ENCODE data around the gene C11orf86.

Gene C11orf86

DNA sequence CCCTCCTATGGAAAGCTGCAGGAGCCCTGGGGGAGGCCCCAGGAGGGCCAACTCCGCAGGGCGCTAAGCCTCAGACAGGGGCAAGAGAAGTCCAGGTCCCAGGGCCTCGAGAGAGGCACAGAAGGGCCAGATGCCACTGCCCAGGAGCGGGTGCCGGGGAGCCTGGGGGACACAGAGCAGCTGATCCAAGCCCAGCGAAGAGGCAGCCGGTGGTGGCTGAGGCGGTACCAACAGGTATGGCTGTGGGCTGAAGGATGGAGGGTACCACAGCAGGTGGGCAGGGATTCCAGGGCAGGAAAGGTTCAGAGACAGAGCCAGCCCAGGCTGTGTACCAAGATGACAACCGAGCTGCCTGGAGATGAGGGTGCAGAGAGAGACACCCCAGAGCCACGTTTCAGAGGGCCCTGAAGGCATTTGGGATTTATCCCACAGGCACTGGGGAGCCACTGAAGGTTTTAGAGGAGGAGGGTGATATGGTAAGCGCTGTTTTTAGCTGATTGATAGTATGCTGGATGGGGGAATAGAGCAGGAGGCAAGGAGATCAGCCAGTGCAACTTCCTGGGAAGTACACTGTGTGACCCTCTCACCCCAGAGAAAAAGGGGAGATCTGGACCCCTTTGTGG is 412 bp downstream of the C11orf86 start:
- Histone ChIP-seq H3K4me3 (ENCODE audit: low read length) (no peak overlapping the region), H3K79me2 (ENCODE audit: low read length) (no peaks in the 10 kb centered on the region), H3K9ac (ENCODE audit: low read length) (no peak overlapping the region), H3K9me3 (ENCODE audit: insufficient read depth, low read length) (0 out of 2 replicates have a peak, but pooled peaks cover 4% of the 10 kb centered on the region), H3K4me2 (ENCODE audit: low read length) (no peak overlapping the region), H3K36me3 (replicated peaks; ENCODE audit: low read depth, low read length) (no peaks in the 10 kb centered on the region), H4K20me1 (ENCODE audit: insufficient read depth, low read length) (no peaks in the 10 kb centered on the region), H3K27me3 (ENCODE audit: low read depth, low read length) (peaks cover 4% of the 10 kb centered on the region; the same call in 1 of the 2 replicates), H2AFZ (ENCODE audit: low read depth, low read length) (no peak overlapping the region), H3K4me1 (ENCODE audit: low read length) (no peaks in the 10 kb centered on the region), H3K27ac (ENCODE audit: low read length) (no peak overlapping the region)
- no peak for TF ChIP-seq EZH2phosphoT487 (IDR thresholded peaks at IDR 0.05; ENCODE audit: low read depth)
- TF ChIP-seq, protein P1, sequence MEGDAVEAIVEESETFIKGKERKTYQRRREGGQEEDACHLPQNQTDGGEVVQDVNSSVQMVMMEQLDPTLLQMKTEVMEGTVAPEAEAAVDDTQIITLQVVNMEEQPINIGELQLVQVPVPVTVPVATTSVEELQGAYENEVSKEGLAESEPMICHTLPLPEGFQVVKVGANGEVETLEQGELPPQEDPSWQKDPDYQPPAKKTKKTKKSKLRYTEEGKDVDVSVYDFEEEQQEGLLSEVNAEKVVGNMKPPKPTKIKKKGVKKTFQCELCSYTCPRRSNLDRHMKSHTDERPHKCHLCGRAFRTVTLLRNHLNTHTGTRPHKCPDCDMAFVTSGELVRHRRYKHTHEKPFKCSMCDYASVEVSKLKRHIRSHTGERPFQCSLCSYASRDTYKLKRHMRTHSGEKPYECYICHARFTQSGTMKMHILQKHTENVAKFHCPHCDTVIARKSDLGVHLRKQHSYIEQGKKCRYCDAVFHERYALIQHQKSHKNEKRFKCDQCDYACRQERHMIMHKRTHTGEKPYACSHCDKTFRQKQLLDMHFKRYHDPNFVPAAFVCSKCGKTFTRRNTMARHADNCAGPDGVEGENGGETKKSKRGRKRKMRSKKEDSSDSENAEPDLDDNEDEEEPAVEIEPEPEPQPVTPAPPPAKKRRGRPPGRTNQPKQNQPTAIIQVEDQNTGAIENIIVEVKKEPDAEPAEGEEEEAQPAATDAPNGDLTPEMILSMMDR (IDR thresholded peaks at IDR 0.05; ENCODE audit: low read depth, low read length) = no peak

DNA sequence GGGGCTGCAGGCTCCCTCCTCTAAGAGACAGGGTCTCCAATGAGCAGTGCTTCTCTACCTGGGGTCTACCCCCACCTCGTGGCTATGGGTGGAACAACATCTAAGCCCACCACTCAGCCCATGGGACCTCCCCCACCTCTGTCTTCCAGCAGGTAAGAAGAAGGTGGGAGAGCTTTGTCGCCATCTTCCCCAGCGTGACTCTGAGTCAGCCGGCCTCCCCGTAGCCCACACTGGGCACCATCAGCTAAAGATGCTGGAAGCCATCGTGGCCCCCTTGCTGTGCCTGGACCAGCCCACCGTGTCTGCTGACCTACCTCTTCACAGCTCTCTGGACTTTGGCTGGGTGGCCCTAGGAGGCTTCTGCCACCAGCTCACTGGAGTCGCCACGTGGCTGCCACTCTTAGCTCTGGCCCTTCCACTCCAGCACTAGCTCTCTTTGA is 944 bp downstream of the C11orf86 start:
- H3K4me2 ChIP-seq (ENCODE audit: low read length) = 0 out of 2 replicates have a peak overlapping the region, but pooled peaks have one; percentile 1
- H3K27me3 ChIP-seq (ENCODE audit: low read depth, low read length) = no peaks in the 10 kb centered on the region
- H2AFZ ChIP-seq (ENCODE audit: low read depth, low read length) = no peak overlapping the region
- no peaks in the 10 kb centered on the region for H3K36me3 ChIP-seq (replicated peaks; ENCODE audit: low read depth, low read length)
- H3K4me1 ChIP-seq (ENCODE audit: low read length) = no peaks in the 10 kb centered on the region
- no peaks in the 10 kb centered on the region for H4K20me1 ChIP-seq (ENCODE audit: insufficient read depth, low read length)
- no peak overlapping the region for H3K9ac ChIP-seq (ENCODE audit: low read length)
- no peak overlapping the region for H3K27ac ChIP-seq (ENCODE audit: low read length)
- H3K9me3 ChIP-seq (ENCODE audit: insufficient read depth, low read length) = 0 out of 2 replicates have a peak, but pooled peaks cover 4% of the 10 kb centered on the region
- no peak overlapping the region for H3K4me3 ChIP-seq (ENCODE audit: low read length)
- H3K79me2 ChIP-seq (ENCODE audit: low read length) = no peaks in the 10 kb centered on the region
- TF ChIP-seq, protein P1 (IDR thresholded peaks at IDR 0.05; ENCODE audit: low read depth, low read length) = peak; percentile 98
- TF ChIP-seq EZH2phosphoT487 (IDR thresholded peaks at IDR 0.05; ENCODE audit: low read depth) = no peak

DNA sequence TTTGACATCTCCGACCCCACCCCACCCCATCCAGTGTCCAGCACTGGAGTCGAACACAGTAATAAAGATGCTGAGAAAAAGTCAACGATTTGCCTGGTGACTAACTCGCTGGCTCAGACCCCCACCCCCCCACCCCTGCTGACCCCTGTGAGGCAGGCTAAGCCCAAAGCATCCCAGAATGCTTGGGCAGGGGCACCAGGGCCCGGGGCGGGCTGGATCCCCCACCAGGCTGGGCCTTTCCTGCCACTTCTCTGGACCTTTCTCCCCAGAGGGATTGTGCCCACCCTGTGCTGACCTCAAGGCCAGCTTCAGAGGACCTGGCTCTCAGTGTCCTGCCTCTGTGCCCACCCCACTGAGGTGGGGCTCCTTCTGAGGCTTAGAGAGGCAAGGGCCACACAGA is 1.8 kb downstream of the C11orf86 start:
- Histone ChIP-seq H3K9ac (ENCODE audit: low read length) (no peak overlapping the region), H3K27ac (ENCODE audit: low read length) (no peak overlapping the region), H3K36me3 (replicated peaks; ENCODE audit: low read depth, low read length) (no peaks in the 10 kb centered on the region), H3K79me2 (ENCODE audit: low read length) (no peaks in the 10 kb centered on the region), H3K27me3 (ENCODE audit: low read depth, low read length) (0 out of 2 replicates have a peak, but pooled peaks cover 4% of the 10 kb centered on the region), H2AFZ (ENCODE audit: low read depth, low read length) (no peak overlapping the region), H3K9me3 (ENCODE audit: insufficient read depth, low read length) (0 out of 2 replicates have a peak, but pooled peaks cover 4% of the 10 kb centered on the region), H3K4me2 (ENCODE audit: low read length) (no peak overlapping the region), H3K4me3 (ENCODE audit: low read length) (no peak overlapping the region), H3K4me1 (ENCODE audit: low read length) (0 out of 2 replicates have a peak, but pooled peaks cover under 1% of the 10 kb centered on the region), H4K20me1 (ENCODE audit: insufficient read depth, low read length) (no peaks in the 10 kb centered on the region)
- no peak for TF ChIP-seq EZH2phosphoT487 (IDR thresholded peaks at IDR 0.05; ENCODE audit: low read depth)

DNA sequence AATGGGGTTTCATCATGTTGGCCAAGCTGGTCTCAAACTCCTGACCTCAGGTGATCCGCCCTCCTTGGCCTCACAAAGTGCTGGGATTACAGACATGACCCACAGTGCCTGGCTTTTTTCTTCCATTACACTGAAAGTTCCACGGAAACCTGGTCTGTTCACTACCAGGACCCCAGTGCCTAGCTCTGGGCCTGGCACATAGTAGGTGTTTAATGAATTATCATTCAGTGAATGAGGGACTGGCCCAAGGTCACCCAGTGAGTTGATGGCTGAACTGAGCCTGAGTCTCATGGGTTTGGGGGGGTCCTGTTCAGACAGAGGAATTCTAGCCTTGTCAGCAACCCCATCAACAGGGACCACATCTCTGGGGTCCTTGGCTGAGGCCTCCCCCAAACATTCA is 3.1 kb downstream of the C11orf86 start:
- Histone ChIP-seq H3K9me3 (ENCODE audit: insufficient read depth, low read length) (0 out of 2 replicates have a peak, but pooled peaks cover 4% of the 10 kb centered on the region), H4K20me1 (ENCODE audit: insufficient read depth, low read length) (no peaks in the 10 kb centered on the region), H3K4me3 (ENCODE audit: low read length) (no peak overlapping the region), H3K79me2 (ENCODE audit: low read length) (no peaks in the 10 kb centered on the region), H3K36me3 (replicated peaks; ENCODE audit: low read depth, low read length) (no peaks in the 10 kb centered on the region), H3K4me2 (ENCODE audit: low read length) (no peak overlapping the region), H3K27ac (ENCODE audit: low read length) (no peak overlapping the region), H3K27me3 (ENCODE audit: low read depth, low read length) (0 out of 2 replicates have a peak, but pooled peaks cover 7% of the 10 kb centered on the region), H3K9ac (ENCODE audit: low read length) (no peak overlapping the region), H2AFZ (ENCODE audit: low read depth, low read length) (no peak overlapping the region), H3K4me1 (ENCODE audit: low read length) (0 out of 2 replicates have a peak, but pooled peaks cover 4% of the 10 kb centered on the region)
- TF ChIP-seq EZH2phosphoT487 (IDR thresholded peaks at IDR 0.05; ENCODE audit: low read depth) = no peak
- TF ChIP-seq, protein P1 (IDR thresholded peaks at IDR 0.05; ENCODE audit: low read depth, low read length) = no peak

Measured in OCI-LY3 (cell line).